Peyer's patch (tissue), 4 donors: Measurements from ENCODE around the gene COL26A1.

Experiments used
- POLR2A ChIP-seq, 2 donors: fragments of 450-650 bp; IDR thresholded peaks; one replicate each; pipeline ENCODE4 v1.5.1; 2017; ENCODE audit warnings: antibody characterized with exemption in 2 of 2, mild to moderate bottlenecking in 2 of 2, moderate library complexity in 2 of 2
- TF ChIP-seq, protein P1 (sequence below), 6 experiments: fragments of 450-650 bp in 4 of 6; fragments of 200-600 bp in 2 of 6; sonication (generic) in 1 of 6; IDR thresholded peaks; one replicate each; pipeline ENCODE4 v1.5.1; 2017 to 2019; ENCODE audit warnings: antibody characterized with exemption in 6 of 6, mild to moderate bottlenecking in 3 of 6, moderate library complexity in 1 of 6

DNA sequence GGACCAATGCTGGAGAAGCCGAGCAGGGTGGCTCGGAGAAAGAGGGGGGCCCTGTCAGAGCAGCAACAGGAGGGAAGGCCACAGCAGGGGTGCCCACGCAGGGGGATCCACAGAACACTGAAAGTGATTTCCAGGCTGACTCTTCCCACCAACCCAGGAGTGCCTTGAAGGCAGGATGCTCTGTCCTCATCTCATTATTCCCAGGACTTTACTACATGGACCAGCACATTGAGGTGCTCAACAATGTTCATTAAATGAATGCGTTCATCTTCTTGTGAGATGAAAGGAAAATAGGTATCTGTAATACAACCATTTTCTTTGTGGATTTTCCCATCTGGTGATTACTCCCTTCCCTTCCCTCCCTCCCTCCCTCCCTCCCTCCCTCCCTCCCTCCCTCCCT lies 71.0 kb downstream of the COL26A1 start:
- TF ChIP-seq, protein P1, sequence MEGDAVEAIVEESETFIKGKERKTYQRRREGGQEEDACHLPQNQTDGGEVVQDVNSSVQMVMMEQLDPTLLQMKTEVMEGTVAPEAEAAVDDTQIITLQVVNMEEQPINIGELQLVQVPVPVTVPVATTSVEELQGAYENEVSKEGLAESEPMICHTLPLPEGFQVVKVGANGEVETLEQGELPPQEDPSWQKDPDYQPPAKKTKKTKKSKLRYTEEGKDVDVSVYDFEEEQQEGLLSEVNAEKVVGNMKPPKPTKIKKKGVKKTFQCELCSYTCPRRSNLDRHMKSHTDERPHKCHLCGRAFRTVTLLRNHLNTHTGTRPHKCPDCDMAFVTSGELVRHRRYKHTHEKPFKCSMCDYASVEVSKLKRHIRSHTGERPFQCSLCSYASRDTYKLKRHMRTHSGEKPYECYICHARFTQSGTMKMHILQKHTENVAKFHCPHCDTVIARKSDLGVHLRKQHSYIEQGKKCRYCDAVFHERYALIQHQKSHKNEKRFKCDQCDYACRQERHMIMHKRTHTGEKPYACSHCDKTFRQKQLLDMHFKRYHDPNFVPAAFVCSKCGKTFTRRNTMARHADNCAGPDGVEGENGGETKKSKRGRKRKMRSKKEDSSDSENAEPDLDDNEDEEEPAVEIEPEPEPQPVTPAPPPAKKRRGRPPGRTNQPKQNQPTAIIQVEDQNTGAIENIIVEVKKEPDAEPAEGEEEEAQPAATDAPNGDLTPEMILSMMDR (IDR thresholded peaks at IDR 0.05): no peak
- no peak for TF ChIP-seq POLR2A (IDR thresholded peaks at IDR 0.05)
